C4-2B (cell line): ENCODE measurements around the gene OR52I2.

Source experiments
- H3K27ac ChIP-seq: fragments of 450-650 bp; 2 replicates; pipeline ENCODE4 v1.5.1; 2017
- CTCF ChIP-seq: fragments of 450-650 bp; conservative IDR thresholded peaks from 2 replicates; pipeline ENCODE4 v1.5.1; 2017; ENCODE audit warnings: mild to moderate bottlenecking
- ZFX ChIP-seq: fragments of 450-650 bp; IDR thresholded peaks from 2 replicates; pipeline ENCODE4 v1.6.1; 2017

Gene OR52I2

GRCh38 chr11:4578624-4579023 lies 2.9 kb upstream of the OR52I2 start:
- H3K27ac ChIP-seq, result no peak overlapping the region
- TF ChIP-seq ZFX (no peak), CTCF (no peak)

DNA sequence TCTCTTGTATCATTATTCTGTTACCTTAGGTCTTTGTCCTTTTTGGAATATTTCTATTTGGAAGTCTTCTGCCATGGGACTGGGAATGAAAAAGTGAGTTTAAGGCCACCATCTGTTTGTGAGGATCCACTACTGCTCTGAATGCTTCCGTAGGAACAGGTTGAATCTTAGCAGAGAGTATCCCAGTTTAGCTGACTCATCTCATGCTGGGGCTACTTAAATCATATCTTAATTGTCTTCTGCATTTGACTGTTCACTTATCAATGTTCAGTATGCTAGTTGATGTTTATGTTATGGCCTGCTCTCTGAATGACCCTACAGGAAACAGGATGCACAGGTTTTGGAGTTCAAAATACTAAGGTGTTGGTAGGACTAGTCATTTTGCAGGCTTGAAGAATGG lies 1.4 kb upstream of the OR52I2 start:
- H3K27ac ChIP-seq, result no peak overlapping the region
- TF ChIP-seq CTCF, result no peak
- no peak for TF ChIP-seq ZFX

DNA sequence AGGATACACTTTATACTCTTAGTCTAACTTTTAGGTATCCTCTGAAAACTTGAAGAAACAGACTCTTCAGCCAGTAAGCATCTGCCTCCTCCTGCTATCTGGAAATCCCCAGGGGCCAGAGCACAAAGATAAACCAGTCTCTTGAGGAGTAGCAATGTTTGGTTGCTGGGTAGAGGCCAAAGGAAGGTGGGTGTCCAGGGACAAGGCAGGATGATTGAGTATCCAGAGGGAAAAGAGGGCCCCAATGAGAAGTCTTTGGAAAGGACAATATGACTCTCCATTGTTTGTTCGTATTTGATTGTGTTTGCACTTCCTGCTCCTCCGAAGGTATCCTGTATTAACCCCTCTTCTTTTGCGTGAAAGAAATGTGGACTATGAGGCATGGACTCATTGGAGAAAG lies 7.5 kb downstream of the OR52I2 start:
- H3K27ac ChIP-seq, result peak overlapping the region; percentile 17; the same call in 1 of the 2 replicates
- TF ChIP-seq CTCF, result no peak
- no peak for TF ChIP-seq ZFX

DNA sequence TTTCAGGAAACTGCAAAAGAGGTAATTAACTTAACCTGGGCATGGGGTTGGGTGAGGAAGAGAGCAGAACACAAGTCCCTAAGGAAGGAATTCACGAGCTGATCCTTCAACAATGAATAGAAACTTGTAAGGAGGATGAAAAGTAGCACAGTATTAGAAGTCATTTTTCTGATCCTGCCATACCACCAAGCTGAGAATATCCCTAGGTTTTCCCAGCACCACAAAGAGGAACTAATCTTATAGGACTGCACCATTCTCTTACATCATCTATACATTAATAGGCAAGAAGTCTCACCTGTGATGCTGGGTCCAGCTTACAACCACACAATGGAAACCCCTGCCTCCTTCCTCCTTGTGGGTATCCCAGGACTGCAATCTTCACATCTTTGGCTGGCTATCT lies 12.2 kb downstream of the OR52I2 start, which contains the start of gene OR52I1:
TSS of gene OR52I1 (plus strand) at position 301 of the 400 bp plus-strand sequence. CDS start at position 301, 0 bp downstream.
- TF ChIP-seq ZFX (no peak), CTCF (no peak)
- no peak within 1 kb of the TSS for H3K27ac ChIP-seq

DNA sequence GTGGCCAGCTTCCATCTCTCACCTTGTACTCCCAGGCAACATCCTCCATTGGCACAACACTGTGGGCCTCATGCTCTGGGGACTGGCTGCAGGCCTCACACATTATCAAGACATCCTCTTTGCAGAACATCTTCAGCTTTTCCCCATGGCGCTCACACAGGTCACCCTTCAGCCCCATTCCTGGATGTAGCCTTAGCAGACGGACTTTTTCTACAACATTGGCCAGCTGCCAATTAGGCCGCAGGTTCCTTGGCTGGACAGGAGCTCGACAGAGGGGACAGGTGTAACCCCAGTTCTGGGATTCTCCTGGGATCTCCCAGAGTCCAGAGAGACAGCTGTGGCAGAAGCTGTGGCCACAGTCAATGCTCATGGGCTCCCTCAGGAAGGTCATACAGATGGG lies 23.5 kb downstream of the OR52I2 start:
- peak overlapping the region; percentile 39 for H3K27ac ChIP-seq
- no peak for TF ChIP-seq CTCF
- no peak for TF ChIP-seq ZFX

DNA sequence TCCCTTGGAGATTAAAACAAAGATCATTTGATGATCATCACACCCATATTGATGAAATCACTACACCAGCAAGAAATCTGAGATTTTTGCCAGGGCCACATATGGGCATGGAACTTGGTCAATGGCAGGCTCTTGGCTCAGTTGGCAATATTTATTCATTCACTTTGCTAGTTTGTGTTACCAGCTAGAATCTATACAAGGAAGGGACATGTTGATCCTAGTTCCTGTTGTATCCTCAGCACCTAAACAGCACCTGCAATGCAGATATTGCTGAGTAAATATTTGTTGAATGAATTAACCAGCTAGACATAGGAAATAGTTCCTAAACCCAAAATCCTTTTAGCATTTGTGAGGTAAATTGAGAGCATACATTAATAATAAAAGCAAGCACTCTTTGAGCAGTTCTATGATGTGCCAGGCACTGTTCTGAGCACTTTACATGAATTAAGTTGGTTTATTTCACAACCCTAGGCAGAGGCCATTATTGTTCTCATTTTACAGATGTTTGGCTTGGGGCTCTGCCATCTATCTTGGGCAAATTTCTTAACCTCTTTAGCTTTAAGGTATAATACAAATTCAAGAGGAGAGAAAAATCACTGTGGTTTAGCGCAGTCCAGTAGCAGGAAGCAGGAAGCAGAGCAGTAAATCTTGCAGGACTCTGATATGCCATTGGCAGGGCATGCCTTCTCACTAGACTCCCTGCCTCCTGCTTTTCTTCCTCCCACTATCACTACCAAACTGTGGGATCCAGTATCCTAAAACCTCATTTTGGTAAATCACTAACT lies 24.9 kb downstream of the OR52I2 start:
- peak overlapping the region; percentile 79; the same call in 1 of the 2 replicates for H3K27ac ChIP-seq
- TF ChIP-seq ZFX, result no peak
- no peak for TF ChIP-seq CTCF

GRCh38 chr11:4607096-4607495 lies 25.6 kb downstream of the OR52I2 start:
- no peak for TF ChIP-seq ZFX
- H3K27ac ChIP-seq, result peak overlapping the region; percentile 79
